HepG2 (cell line): ENCODE measurements around the gene CAMTA1. TPM values are rescaled to one million over a fixed set of nuclear protein-coding genes. Genes with fewer than 3 reads are reported as not detected.

Experiments used
- ADNP ChIP-seq: sonication (generic); formaldehyde crosslinking; IDR thresholded peaks from 2 replicates; pipeline ENCODE4 v1.4.0; 2020; ENCODE audit warnings: missing genetic modification reagents
- BORCS8-MEF2B ChIP-seq: sonication (generic); formaldehyde crosslinking; IDR thresholded peaks from 2 replicates; pipeline ENCODE4 v1.8.0; 2022; ENCODE audit warnings: mild to moderate bottlenecking, missing genetic modification reagents
- MAZ ChIP-seq, 2 experiments: sonication (generic) in 1 of 2; formaldehyde crosslinking in 1 of 2; IDR thresholded peaks; 2 replicates each; pipeline versions ENCODE4 v1.5.0 to v1.6.1; 2012 to 2020; ENCODE audit warnings: low read depth in 2 of 2, mild to moderate bottlenecking in 2 of 2, borderline replicate concordance in 1 of 2, improper control_type of control experiment in 1 of 2, low read length in 1 of 2, missing genetic modification reagents in 1 of 2, moderate library complexity in 1 of 2
- SP2 ChIP-seq: sonication (generic); formaldehyde crosslinking; IDR thresholded peaks from 2 replicates; pipeline ENCODE4 v1.5.1; 2020; ENCODE audit warnings: mild to moderate bottlenecking, missing genetic modification reagents
- TCF7 ChIP-seq: sonication (generic); IDR thresholded peaks from 2 replicates; pipeline ENCODE4 v1.6.1; 2016; ENCODE audit warnings: antibody characterized with exemption, low read depth
- ZNF138 ChIP-seq: sonication (generic); formaldehyde crosslinking; IDR thresholded peaks from 2 replicates; pipeline ENCODE4 v1.5.0; 2020; ENCODE audit warnings: mild to moderate bottlenecking, low read depth, missing genetic modification reagents
- ZNF564 ChIP-seq: sonication (generic); formaldehyde crosslinking; IDR thresholded peaks from 2 replicates; pipeline ENCODE4 v1.8.1; 2023; ENCODE audit warnings: mild to moderate bottlenecking, missing genetic modification reagents
- ZNF567 ChIP-seq: sonication (generic); formaldehyde crosslinking; IDR thresholded peaks from 2 replicates; pipeline ENCODE4 v1.8.1; 2023; ENCODE audit warnings: mild to moderate bottlenecking, missing genetic modification reagents, borderline replicate concordance
- ZNF614 ChIP-seq: IDR thresholded peaks from 2 replicates; pipeline ENCODE4 v1.6.1; 2018; ENCODE audit warnings: missing biosample characterization, missing genetic modification reagents, inconsistent platforms, borderline replicate concordance
- ZNF879 ChIP-seq: sonication (generic); formaldehyde crosslinking; IDR thresholded peaks from 2 replicates; pipeline ENCODE4 v1.8.1; 2023; ENCODE audit warnings: missing genetic modification reagents
- ZSCAN21 ChIP-seq: sonication (generic); formaldehyde crosslinking; IDR thresholded peaks from 2 replicates; pipeline ENCODE4 v1.8.0; 2022; ENCODE audit warnings: mild to moderate bottlenecking, missing genetic modification reagents, moderate library complexity, borderline replicate concordance
- polyA plus RNA-seq, 8 experiments: library from polyadenylated mRNA; depleted of rRNA in 3 of 8; stranded (reverse) in 7 of 8; unstranded in 1 of 8; fragments of >200 nt; fragmentation: Illumina TruSeq in 4 of 8; extraction: Trizol in 4 of 8; gene quantifications; 2 replicates each; pipeline versions ENCODE4 v1.2.1 to v1.2.3, GENCODE V29; 2011 to 2016; ENCODE audit warnings: low read depth in 4 of 8, missing spikeins in 1 of 8, mixed read lengths in 1 of 8; ENCODE audit not compliant: insufficient read depth in 1 of 8
- total RNA-seq, 5 experiments: library from RNA; depleted of rRNA; stranded (reverse); fragments of >200 nt; fragmentation: Illumina TruSeq; extraction: Trizol; gene quantifications; 2 replicates each; pipeline ENCODE4 v1.2.3, GENCODE V29; 2016; ENCODE audit warnings: low read depth in 1 of 5
- TF ChIP-seq, protein P1 (sequence below): sonication (generic); formaldehyde crosslinking; IDR thresholded peaks from 2 replicates; pipeline ENCODE4 v1.4.0; 2020; ENCODE audit warnings: mild to moderate bottlenecking, missing genetic modification reagents, borderline replicate concordance
- TF ChIP-seq, protein P2 (sequence below): sonication (generic); formaldehyde crosslinking; IDR thresholded peaks from 2 replicates; pipeline ENCODE4 v1.5.0; 2020; ENCODE audit warnings: missing genetic modification reagents
- TF ChIP-seq, protein P3 (sequence below): sonication (generic); formaldehyde crosslinking; IDR thresholded peaks from 2 replicates; pipeline ENCODE4 v1.5.1; 2020; ENCODE audit warnings: missing genetic modification reagents, mild to moderate bottlenecking, borderline replicate concordance
- TF ChIP-seq, protein P4 (sequence below): sonication (generic); formaldehyde crosslinking; IDR thresholded peaks from 2 replicates; pipeline ENCODE4 v1.5.0; 2020; ENCODE audit warnings: mild to moderate bottlenecking, missing genetic modification reagents

CAMTA1 gene
- total and polyA plus RNA-seq, 2 of the 13 experiments (the other 11 are each of a cell fraction or from before 2014, with no cell fraction given), result 25.0 to 36.4 TPM

DNA sequence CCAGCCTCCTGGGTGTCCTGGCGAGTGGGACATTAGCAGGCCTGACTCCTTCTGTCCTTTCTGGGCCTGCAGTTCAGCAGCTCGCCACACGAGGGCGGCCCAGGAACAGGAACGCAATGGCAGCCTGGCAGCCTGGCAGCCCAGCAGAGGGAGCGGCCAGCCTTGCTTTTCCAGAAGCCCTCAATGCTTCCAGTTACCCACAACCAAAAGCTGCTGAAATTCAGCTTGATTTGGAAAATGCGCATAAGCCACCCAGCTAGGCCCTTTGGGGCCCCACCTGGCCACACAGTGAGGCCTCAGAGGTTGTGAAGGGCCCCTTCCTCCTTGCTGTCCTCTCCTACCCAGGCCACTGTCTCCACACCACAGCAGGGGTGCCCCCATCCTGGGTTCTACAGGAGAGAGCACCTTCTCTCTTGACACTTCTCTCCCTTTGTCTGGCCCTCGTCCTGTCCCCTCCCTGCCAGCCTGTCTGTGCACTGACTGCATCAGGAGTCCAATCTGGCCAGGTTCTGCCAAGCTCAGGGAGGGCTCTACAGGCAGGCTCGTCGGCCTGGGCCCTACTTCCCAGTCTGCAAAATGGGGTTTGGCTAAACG, 882.5 kb downstream of the CAMTA1 start (continued):
- TF ChIP-seq, protein P1, sequence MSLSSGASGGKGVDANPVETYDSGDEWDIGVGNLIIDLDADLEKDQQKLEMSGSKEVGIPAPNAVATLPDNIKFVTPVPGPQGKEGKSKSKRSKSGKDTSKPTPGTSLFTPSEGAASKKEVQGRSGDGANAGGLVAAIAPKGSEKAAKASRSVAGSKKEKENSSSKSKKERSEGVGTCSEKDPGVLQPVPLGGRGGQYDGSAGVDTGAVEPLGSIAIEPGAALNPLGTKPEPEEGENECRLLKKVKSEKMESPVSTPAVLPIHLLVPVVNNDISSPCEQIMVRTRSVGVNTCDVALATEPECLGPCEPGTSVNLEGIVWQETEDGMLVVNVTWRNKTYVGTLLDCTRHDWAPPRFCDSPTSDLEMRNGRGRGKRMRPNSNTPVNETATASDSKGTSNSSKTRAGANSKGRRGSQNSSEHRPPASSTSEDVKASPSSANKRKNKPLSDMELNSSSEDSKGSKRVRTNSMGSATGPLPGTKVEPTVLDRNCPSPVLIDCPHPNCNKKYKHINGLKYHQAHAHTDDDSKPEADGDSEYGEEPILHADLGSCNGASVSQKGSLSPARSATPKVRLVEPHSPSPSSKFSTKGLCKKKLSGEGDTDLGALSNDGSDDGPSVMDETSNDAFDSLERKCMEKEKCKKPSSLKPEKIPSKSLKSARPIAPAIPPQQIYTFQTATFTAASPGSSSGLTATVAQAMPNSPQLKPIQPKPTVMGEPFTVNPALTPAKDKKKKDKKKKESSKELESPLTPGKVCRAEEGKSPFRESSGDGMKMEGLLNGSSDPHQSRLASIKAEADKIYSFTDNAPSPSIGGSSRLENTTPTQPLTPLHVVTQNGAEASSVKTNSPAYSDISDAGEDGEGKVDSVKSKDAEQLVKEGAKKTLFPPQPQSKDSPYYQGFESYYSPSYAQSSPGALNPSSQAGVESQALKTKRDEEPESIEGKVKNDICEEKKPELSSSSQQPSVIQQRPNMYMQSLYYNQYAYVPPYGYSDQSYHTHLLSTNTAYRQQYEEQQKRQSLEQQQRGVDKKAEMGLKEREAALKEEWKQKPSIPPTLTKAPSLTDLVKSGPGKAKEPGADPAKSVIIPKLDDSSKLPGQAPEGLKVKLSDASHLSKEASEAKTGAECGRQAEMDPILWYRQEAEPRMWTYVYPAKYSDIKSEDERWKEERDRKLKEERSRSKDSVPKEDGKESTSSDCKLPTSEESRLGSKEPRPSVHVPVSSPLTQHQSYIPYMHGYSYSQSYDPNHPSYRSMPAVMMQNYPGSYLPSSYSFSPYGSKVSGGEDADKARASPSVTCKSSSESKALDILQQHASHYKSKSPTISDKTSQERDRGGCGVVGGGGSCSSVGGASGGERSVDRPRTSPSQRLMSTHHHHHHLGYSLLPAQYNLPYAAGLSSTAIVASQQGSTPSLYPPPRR (CRISPR knock-in tag), result no peak
- TF ChIP-seq ADNP (CRISPR knock-in tag) (no peak), SP2 (no peak), ZSCAN21 (0 out of 2 replicates have a peak, but pooled peaks have one; percentile 20), BORCS8-MEF2B (CRISPR knock-in tag) (0 out of 2 replicates have a peak, but pooled peaks have one; percentile 22), ZNF567 (CRISPR knock-in tag) (no peak), ZNF564 (no peak), TCF7 (no peak), ZNF614 (CRISPR knock-in tag) (peak; percentile 35; the same call in 1 of the 2 replicates), ZNF879 (CRISPR knock-in tag) (no peak), ZNF138 (no peak), MAZ (IDR thresholded peaks at IDR 0.05; ENCODE audit: borderline replicate concordance, low read depth, low read length) (no peak), MAZ (CRISPR knock-in tag; IDR thresholded peaks at IDR 0.05; ENCODE audit: low read depth) (no peak)
- TF ChIP-seq, protein P2, sequence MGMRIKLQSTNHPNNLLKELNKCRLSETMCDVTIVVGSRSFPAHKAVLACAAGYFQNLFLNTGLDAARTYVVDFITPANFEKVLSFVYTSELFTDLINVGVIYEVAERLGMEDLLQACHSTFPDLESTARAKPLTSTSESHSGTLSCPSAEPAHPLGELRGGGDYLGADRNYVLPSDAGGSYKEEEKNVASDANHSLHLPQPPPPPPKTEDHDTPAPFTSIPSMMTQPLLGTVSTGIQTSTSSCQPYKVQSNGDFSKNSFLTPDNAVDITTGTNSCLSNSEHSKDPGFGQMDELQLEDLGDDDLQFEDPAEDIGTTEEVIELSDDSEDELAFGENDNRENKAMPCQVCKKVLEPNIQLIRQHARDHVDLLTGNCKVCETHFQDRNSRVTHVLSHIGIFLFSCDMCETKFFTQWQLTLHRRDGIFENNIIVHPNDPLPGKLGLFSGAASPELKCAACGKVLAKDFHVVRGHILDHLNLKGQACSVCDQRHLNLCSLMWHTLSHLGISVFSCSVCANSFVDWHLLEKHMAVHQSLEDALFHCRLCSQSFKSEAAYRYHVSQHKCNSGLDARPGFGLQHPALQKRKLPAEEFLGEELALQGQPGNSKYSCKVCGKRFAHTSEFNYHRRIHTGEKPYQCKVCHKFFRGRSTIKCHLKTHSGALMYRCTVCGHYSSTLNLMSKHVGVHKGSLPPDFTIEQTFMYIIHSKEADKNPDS, result no peak
- TF ChIP-seq, protein P3, sequence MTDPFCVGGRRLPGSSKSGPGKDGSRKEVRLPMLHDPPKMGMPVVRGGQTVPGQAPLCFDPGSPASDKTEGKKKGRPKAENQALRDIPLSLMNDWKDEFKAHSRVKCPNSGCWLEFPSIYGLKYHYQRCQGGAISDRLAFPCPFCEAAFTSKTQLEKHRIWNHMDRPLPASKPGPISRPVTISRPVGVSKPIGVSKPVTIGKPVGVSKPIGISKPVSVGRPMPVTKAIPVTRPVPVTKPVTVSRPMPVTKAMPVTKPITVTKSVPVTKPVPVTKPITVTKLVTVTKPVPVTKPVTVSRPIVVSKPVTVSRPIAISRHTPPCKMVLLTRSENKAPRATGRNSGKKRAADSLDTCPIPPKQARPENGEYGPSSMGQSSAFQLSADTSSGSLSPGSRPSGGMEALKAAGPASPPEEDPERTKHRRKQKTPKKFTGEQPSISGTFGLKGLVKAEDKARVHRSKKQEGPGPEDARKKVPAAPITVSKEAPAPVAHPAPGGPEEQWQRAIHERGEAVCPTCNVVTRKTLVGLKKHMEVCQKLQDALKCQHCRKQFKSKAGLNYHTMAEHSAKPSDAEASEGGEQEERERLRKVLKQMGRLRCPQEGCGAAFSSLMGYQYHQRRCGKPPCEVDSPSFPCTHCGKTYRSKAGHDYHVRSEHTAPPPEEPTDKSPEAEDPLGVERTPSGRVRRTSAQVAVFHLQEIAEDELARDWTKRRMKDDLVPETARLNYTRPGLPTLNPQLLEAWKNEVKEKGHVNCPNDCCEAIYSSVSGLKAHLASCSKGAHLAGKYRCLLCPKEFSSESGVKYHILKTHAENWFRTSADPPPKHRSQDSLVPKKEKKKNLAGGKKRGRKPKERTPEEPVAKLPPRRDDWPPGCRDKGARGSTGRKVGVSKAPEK (CRISPR knock-in tag), result peak; percentile 52; the same call in 1 of the 2 replicates
- TF ChIP-seq, protein P4, sequence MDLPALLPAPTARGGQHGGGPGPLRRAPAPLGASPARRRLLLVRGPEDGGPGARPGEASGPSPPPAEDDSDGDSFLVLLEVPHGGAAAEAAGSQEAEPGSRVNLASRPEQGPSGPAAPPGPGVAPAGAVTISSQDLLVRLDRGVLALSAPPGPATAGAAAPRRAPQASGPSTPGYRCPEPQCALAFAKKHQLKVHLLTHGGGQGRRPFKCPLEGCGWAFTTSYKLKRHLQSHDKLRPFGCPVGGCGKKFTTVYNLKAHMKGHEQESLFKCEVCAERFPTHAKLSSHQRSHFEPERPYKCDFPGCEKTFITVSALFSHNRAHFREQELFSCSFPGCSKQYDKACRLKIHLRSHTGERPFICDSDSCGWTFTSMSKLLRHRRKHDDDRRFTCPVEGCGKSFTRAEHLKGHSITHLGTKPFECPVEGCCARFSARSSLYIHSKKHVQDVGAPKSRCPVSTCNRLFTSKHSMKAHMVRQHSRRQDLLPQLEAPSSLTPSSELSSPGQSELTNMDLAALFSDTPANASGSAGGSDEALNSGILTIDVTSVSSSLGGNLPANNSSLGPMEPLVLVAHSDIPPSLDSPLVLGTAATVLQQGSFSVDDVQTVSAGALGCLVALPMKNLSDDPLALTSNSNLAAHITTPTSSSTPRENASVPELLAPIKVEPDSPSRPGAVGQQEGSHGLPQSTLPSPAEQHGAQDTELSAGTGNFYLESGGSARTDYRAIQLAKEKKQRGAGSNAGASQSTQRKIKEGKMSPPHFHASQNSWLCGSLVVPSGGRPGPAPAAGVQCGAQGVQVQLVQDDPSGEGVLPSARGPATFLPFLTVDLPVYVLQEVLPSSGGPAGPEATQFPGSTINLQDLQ (CRISPR knock-in tag), result no peak
